ENCODE data around the gene OPCML. TPM values are rescaled to one million over a fixed set of nuclear protein-coding genes. Genes with fewer than 3 reads are reported as not detected.

The OPCML gene
- total RNA-seq, 1 experiment from 2014 or later = not detected

DNA sequence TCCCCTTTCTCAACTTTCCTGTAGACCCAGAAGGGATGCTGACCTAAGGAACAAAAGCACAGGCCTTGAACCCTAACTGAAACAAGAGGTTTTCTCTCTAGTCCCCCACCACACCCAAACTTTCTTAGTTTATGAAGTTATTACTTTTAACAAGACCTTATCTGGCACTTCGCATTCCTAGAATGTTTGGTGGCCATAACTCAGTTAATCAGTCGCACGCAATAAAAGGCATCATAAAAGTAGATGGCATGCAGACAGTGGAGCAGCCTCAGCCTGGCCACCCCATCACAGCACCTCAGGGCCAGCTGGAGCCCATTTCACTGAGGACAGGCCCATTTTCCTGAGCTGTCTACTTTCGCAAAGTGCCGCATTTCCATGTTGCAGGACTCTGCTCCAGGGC lies 301.9 kb downstream of the OPCML start:
- H3K9ac ChIP-seq (ENCODE audit: low read length) = no peak overlapping the region
- POLR2A ChIA-PET (ENCODE audit: unreplicated experiment) = no interaction called here
- H3K9me3 ChIP-seq (ENCODE audit: low read length) = peaks cover 9% of the 10 kb centered on the region; the same call in 1 of the 2 replicates
- no TSS peak for BruUV-seq (replicated peaks)
- TF ChIP-seq EZH2 (IDR thresholded peaks at IDR 0.05; ENCODE audit: low read length, unreplicated experiment) = no peak
- TF ChIP-seq, protein P1, sequence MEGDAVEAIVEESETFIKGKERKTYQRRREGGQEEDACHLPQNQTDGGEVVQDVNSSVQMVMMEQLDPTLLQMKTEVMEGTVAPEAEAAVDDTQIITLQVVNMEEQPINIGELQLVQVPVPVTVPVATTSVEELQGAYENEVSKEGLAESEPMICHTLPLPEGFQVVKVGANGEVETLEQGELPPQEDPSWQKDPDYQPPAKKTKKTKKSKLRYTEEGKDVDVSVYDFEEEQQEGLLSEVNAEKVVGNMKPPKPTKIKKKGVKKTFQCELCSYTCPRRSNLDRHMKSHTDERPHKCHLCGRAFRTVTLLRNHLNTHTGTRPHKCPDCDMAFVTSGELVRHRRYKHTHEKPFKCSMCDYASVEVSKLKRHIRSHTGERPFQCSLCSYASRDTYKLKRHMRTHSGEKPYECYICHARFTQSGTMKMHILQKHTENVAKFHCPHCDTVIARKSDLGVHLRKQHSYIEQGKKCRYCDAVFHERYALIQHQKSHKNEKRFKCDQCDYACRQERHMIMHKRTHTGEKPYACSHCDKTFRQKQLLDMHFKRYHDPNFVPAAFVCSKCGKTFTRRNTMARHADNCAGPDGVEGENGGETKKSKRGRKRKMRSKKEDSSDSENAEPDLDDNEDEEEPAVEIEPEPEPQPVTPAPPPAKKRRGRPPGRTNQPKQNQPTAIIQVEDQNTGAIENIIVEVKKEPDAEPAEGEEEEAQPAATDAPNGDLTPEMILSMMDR (conservative IDR thresholded peaks at IDR 0.05; ENCODE audit: low read depth, low read length) = no peak
- TF ChIP-seq EZH2phosphoT487 (IDR thresholded peaks at IDR 0.05; ENCODE audit: borderline replicate concordance, low read length) = no peak
- no peak overlapping the region for H3K4me2 ChIP-seq (ENCODE audit: low read length)
- no peak overlapping the region for H3K4me3 ChIP-seq (ENCODE audit: low read length)
- no peaks in the 10 kb centered on the region for H3K4me1 ChIP-seq (ENCODE audit: insufficient read depth, low read length)
- intact Hi-C loops (cut with micrococcal nuclease) = no loop called here
- no peaks in the 10 kb centered on the region for H3K79me2 ChIP-seq (ENCODE audit: low read length)
- no peak for ATAC-seq
- CTCF ChIA-PET = no interaction called here
- no peak overlapping the region for H3K27ac ChIP-seq (ENCODE audit: low read length)
- DNase-seq = no peak
- H3K27me3 ChIP-seq (ENCODE audit: low read length) = peaks cover 15% of the 10 kb centered on the region; the same call in 1 of the 2 replicates
- no peaks in the 10 kb centered on the region for H4K20me1 ChIP-seq (ENCODE audit: low read length)
- H3F3A ChIP-seq (ENCODE audit: low read length, unreplicated experiment) = no peaks in the 10 kb centered on the region
- H2AFZ ChIP-seq (ENCODE audit: low read length) = no peak overlapping the region
- H3K36me3 ChIP-seq (ENCODE audit: low read depth, low read length) = no peaks in the 10 kb centered on the region
- no peaks in the 10 kb centered on the region for H3K9me2 ChIP-seq (replicated peaks; ENCODE audit: low read length)

DNA sequence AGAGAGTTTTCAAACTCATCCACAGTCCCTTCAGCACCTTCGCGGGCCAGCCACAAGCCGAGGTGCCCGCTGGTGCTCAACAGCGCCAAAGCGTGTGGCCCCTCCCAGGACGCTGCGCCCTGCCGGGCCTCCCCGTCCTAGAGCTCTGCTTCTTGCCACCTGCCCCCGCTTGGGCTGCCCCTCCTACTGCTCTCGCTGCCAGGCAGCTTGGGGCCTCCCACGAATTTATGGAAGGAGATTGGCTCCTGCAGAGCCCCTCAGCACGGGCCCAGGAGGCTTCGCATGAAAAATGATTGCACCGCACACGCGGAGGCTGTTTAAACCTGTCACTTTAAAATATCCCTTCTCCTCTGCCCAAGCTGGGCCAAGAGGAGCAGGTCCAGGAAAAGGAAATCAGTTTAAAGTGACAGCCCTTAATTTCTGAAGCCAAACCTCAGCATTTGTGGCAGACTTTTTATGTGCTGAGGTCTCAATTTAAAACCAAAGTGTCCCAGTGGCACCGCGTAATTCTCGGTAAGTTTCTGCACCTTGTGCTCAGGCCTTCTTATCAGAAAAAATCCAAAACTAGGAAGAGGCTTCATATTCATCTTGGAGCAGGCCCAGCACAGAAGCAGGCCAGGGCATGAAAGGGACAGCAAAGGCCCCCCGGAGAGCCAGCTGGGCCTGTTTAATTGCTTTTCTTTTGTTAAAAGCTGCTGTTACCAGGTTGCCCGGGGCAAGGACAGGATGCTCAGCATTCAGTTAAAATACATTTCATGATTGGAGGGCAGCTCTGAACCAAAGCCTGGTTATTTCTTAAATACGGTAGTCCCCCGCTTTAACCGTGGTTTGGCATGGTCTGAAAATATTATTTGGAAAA lies 303.6 kb downstream of the OPCML start:
- Histone ChIP-seq H3K4me3 (ENCODE audit: low read length) (no peak overlapping the region), H3K36me3 (ENCODE audit: low read depth, low read length) (no peaks in the 10 kb centered on the region), H3K79me2 (ENCODE audit: low read length) (no peaks in the 10 kb centered on the region), H2AFZ (ENCODE audit: low read length) (no peak overlapping the region), H3K27ac (ENCODE audit: low read length) (no peak overlapping the region), H3K9ac (ENCODE audit: low read length) (no peak overlapping the region), H3K4me1 (ENCODE audit: insufficient read depth, low read length) (no peaks in the 10 kb centered on the region), H3F3A (ENCODE audit: low read length, unreplicated experiment) (no peaks in the 10 kb centered on the region), H3K9me2 (replicated peaks; ENCODE audit: low read length) (no peaks in the 10 kb centered on the region), H4K20me1 (ENCODE audit: low read length) (no peaks in the 10 kb centered on the region), H3K4me2 (ENCODE audit: low read length) (no peak overlapping the region), H3K9me3 (ENCODE audit: low read length) (peaks cover 7% of the 10 kb centered on the region; the same call in 1 of the 2 replicates), H3K27me3 (ENCODE audit: low read length) (peaks cover 15% of the 10 kb centered on the region; the same call in 1 of the 2 replicates)
- ChIA-PET CTCF (no interaction called here), POLR2A (ENCODE audit: unreplicated experiment) (no interaction called here)
- BruUV-seq (replicated peaks) = no TSS peak
- DNase-seq (no peak), ATAC-seq (no peak)
- intact Hi-C loops (cut with micrococcal nuclease) = no loop called here
- no peak for TF ChIP-seq EZH2phosphoT487 (IDR thresholded peaks at IDR 0.05; ENCODE audit: borderline replicate concordance, low read length)
- no peak for TF ChIP-seq EZH2 (IDR thresholded peaks at IDR 0.05; ENCODE audit: low read length, unreplicated experiment)
- TF ChIP-seq, protein P1 (conservative IDR thresholded peaks at IDR 0.05; ENCODE audit: low read depth, low read length) = no peak

DNA sequence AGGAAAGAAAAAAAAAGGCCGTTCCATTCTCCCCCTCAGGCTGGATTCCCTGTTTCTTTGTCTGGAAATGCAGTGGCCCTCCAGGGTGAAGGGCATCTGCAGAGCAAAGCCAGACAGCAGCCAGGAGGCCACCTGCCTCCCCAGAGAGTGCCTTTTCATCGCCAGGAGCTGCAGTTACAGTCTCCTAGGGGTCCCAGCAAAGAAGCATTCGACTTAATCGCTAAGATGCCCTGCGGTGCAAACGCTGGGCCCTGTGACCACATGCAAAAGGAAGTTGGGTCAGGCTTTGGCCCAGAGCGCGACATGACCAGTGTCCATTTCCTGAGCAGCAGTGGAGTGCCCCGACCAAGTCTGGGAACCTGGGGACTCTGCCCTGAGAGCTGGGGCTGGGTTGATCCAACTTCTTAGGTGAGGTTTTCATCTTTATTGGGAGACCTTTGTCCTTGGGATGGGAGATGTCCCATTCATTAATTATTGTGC lies 304.6 kb downstream of the OPCML start:
- Histone ChIP-seq H4K20me1 (ENCODE audit: low read length) (no peaks in the 10 kb centered on the region), H3K79me2 (ENCODE audit: low read length) (no peaks in the 10 kb centered on the region), H3K4me3 (ENCODE audit: low read length) (no peak overlapping the region), H3K9me2 (replicated peaks; ENCODE audit: low read length) (no peaks in the 10 kb centered on the region), H3K4me2 (ENCODE audit: low read length) (no peak overlapping the region), H3K4me1 (ENCODE audit: insufficient read depth, low read length) (no peaks in the 10 kb centered on the region), H3K36me3 (ENCODE audit: low read depth, low read length) (no peaks in the 10 kb centered on the region), H3K27ac (ENCODE audit: low read length) (no peak overlapping the region), H3K27me3 (ENCODE audit: low read length) (peaks cover 18% of the 10 kb centered on the region; the same call in 1 of the 2 replicates), H3K9me3 (ENCODE audit: low read length) (no peaks in the 10 kb centered on the region), H2AFZ (ENCODE audit: low read length) (no peak overlapping the region), H3K9ac (ENCODE audit: low read length) (no peak overlapping the region), H3F3A (ENCODE audit: low read length, unreplicated experiment) (no peaks in the 10 kb centered on the region)
- ATAC-seq (no peak), DNase-seq (no peak)
- no TSS peak for BruUV-seq (replicated peaks)
- intact Hi-C loops (cut with micrococcal nuclease) = no loop called here
- TF ChIP-seq, protein P1 (conservative IDR thresholded peaks at IDR 0.05; ENCODE audit: low read depth, low read length) = no peak
- no peak for TF ChIP-seq EZH2 (IDR thresholded peaks at IDR 0.05; ENCODE audit: low read length, unreplicated experiment)
- TF ChIP-seq EZH2phosphoT487 (IDR thresholded peaks at IDR 0.05; ENCODE audit: borderline replicate concordance, low read length) = no peak
- ChIA-PET CTCF (no interaction called here), POLR2A (ENCODE audit: unreplicated experiment) (no interaction called here)

Measured in PC-3 (cell line).